HuH-7 (cell line): Measurements from ENCODE around the gene SLC25A12.
"Not testable (repeated sequence)": the region's sequence is repeated elsewhere in the genome, so short reads cannot be mapped to it uniquely, and the experiment has no call there.

Experiments used
- DNase-seq: peaks from one replicate; pipeline ENCODE4 v3.0.0; 2011; ENCODE audit warnings: low spot score

SLC25A12 gene

GRCh38 chr2:171893824-171894611 is at the start of gene SLC25A12:
SLC25A12 (minus strand) TSS chr2:171894244; CDS start chr2:171894214, 30 bp downstream.
- peak; percentile 88 for DNase-seq

GRCh38 chr2:171941316-171941699 is 47.3 kb upstream of the SLC25A12 start:
- DNase-seq, result no peak

GRCh38 chr2:171939743-171940071 is 45.7 kb upstream of the SLC25A12 start:
- DNase-seq, result no peak

GRCh38 chr2:171939058-171939742 is 45.2 kb upstream of the SLC25A12 start:
- no peak for DNase-seq

- DNase-seq, result no peak
Observed at GRCh38 chr2:171930385-171930784, 36.3 kb upstream of the SLC25A12 start.

GRCh38 chr2:171924170-171924942 is 30.3 kb upstream of the SLC25A12 start:
- no peak for DNase-seq

GRCh38 chr2:171923206-171923605 is 29.2 kb upstream of the SLC25A12 start:
- DNase-seq, result no peak

- peak; percentile 80 for DNase-seq
Observed at GRCh38 chr2:171922230-171923022, 28.4 kb upstream of the SLC25A12 start, which contains the start of gene HAT1. HAT1 (plus strand) TSS chr2:171922461; CDS start chr2:171922501, 40 bp downstream.

GRCh38 chr2:171921970-171922229 is 27.9 kb upstream of the SLC25A12 start:
- DNase-seq, result no peak

GRCh38 chr2:171919453-171919852 is 25.4 kb upstream of the SLC25A12 start:
- DNase-seq, result no peak

- no peak for DNase-seq
Observed at GRCh38 chr2:171913517-171913916, 19.5 kb upstream of the SLC25A12 start.

- no peak for DNase-seq
Observed at GRCh38 chr2:171910494-171910893, 16.4 kb upstream of the SLC25A12 start.

GRCh38 chr2:171909266-171909665 is 15.2 kb upstream of the SLC25A12 start:
- DNase-seq, result no peak

GRCh38 chr2:171908235-171908634 is 14.2 kb upstream of the SLC25A12 start:
- no peak for DNase-seq

- no peak for DNase-seq
Observed at GRCh38 chr2:171902840-171903420, 8.9 kb upstream of the SLC25A12 start.

GRCh38 chr2:171899623-171900282 is 5.7 kb upstream of the SLC25A12 start:
- not testable (repeated sequence) for DNase-seq

GRCh38 chr2:171895786-171896185 is 1.7 kb upstream of the SLC25A12 start:
- DNase-seq, result no peak

- DNase-seq, result no peak
Observed at GRCh38 chr2:171894612-171894947, 536 bp upstream of the SLC25A12 start.

- peak; percentile 66 for DNase-seq
Observed at GRCh38 chr2:171893196-171893823, 734 bp downstream of the SLC25A12 start.

- DNase-seq, result no peak
Observed at GRCh38 chr2:171889808-171890207, 4.2 kb downstream of the SLC25A12 start.

GRCh38 chr2:171889333-171889732 is 4.7 kb downstream of the SLC25A12 start:
- no peak for DNase-seq
